Effector memory CD4-positive, alpha-beta T cell (primary cell): ENCODE results near the gene RAB3GAP2.
"Not testable (repeated sequence)": the region's sequence is repeated elsewhere in the genome, so short reads cannot be mapped to it uniquely, and the experiment has no call there.

Experiments
- DNase-seq, 3 donors: peaks; one replicate each; pipeline ENCODE4 v3.0.0-alpha.2; 2020
- H3K27ac ChIP-seq: 2 replicates; pipeline ENCODE4 v1.7.0; 2013; ENCODE audit warnings: mild to moderate bottlenecking, low read length, moderate library complexity; ENCODE audit not compliant: insufficient read depth, poor library complexity, severe bottlenecking
- H3K27me3 ChIP-seq: replicated peaks from 2 replicates; pipeline ENCODE4 v1.7.0; 2013; ENCODE audit warnings: mild to moderate bottlenecking, low read length; ENCODE audit not compliant: insufficient read depth, control insufficient read depth, poor library complexity, severe bottlenecking
- H3K36me3 ChIP-seq: 2 replicates; pipeline ENCODE4 v1.7.0; 2013; ENCODE audit warnings: mild to moderate bottlenecking, low read length, moderate library complexity; ENCODE audit not compliant: control insufficient read depth, insufficient read depth
- H3K4me1 ChIP-seq: 2 replicates; pipeline ENCODE4 v1.7.0; 2013; ENCODE audit warnings: low read length, mild to moderate bottlenecking; ENCODE audit not compliant: control insufficient read depth, insufficient read depth, poor library complexity, severe bottlenecking
- H3K4me3 ChIP-seq: 2 replicates; pipeline ENCODE4 v1.7.0; 2013; ENCODE audit warnings: low read length, low read depth, mild to moderate bottlenecking; ENCODE audit not compliant: insufficient read depth, poor library complexity, severe bottlenecking
- H3K9me3 ChIP-seq: 2 replicates; pipeline ENCODE4 v1.7.0; 2013; ENCODE audit warnings: mild to moderate bottlenecking, low read length, moderate library complexity; ENCODE audit not compliant: control insufficient read depth

RAB3GAP2 gene

GRCh38 chr1:220219136-220219442 is 53.2 kb downstream of the RAB3GAP2 start:
- no peaks in the 10 kb centered on the region for H3K27me3 ChIP-seq
- H3K27ac ChIP-seq, result no peak overlapping the region
- H3K36me3 ChIP-seq, result no peaks in the 10 kb centered on the region
- H3K9me3 ChIP-seq, result no peaks in the 10 kb centered on the region
- H3K4me3 ChIP-seq, result no peak overlapping the region
- no peak for DNase-seq
- no peaks in the 10 kb centered on the region for H3K4me1 ChIP-seq

- not testable (repeated sequence) for DNase-seq, H3K4me3 ChIP-seq
Observed at GRCh38 chr1:220218397-220219135, 53.7 kb downstream of the RAB3GAP2 start.

GRCh38 chr1:220217383-220217988 is 54.8 kb downstream of the RAB3GAP2 start:
- H3K4me3 ChIP-seq, result no peak overlapping the region
- DNase-seq, result no peak
- H3K9me3 ChIP-seq, result no peaks in the 10 kb centered on the region
- H3K27ac ChIP-seq, result no peak overlapping the region
- no peaks in the 10 kb centered on the region for H3K36me3 ChIP-seq
- no peaks in the 10 kb centered on the region for H3K4me1 ChIP-seq
- H3K27me3 ChIP-seq, result no peaks in the 10 kb centered on the region

More at GRCh38 chr1:220218397-220219135, 53.7 kb downstream of the RAB3GAP2 start:
- not testable (repeated sequence) for H3K27ac ChIP-seq, H3K36me3 ChIP-seq, H3K27me3 ChIP-seq, H3K4me1 ChIP-seq, H3K9me3 ChIP-seq

- Histone ChIP-seq H3K27ac (no peak overlapping the region), H3K4me1 (no peaks in the 10 kb centered on the region), H3K27me3 (no peaks in the 10 kb centered on the region), H3K9me3 (no peaks in the 10 kb centered on the region), H3K4me3 (no peak overlapping the region), H3K36me3 (peaks cover 15% of the 10 kb centered on the region)
- no peak for DNase-seq
Observed at GRCh38 chr1:220213382-220213983, 58.8 kb downstream of the RAB3GAP2 start.

GRCh38 chr1:220207411-220207810 is 64.8 kb downstream of the RAB3GAP2 start:
- Histone ChIP-seq H3K27me3 (no peaks in the 10 kb centered on the region), H3K36me3 (peaks cover 42% of the 10 kb centered on the region), H3K9me3 (peaks cover 6% of the 10 kb centered on the region), H3K4me3 (no peak overlapping the region), H3K4me1 (no peaks in the 10 kb centered on the region), H3K27ac (no peak overlapping the region)
- DNase-seq, result no peak

GRCh38 chr1:220204758-220205157 is 67.5 kb downstream of the RAB3GAP2 start:
- not testable (repeated sequence) for H3K27me3 ChIP-seq, H3K4me3 ChIP-seq, H3K27ac ChIP-seq, DNase-seq, H3K9me3 ChIP-seq, H3K4me1 ChIP-seq
- peaks cover 49% of the 10 kb centered on the region for H3K36me3 ChIP-seq

- Histone ChIP-seq H3K27ac (no peak overlapping the region), H3K4me1 (no peaks in the 10 kb centered on the region), H3K36me3 (peaks cover 51% of the 10 kb centered on the region), H3K27me3 (no peaks in the 10 kb centered on the region), H3K4me3 (no peak overlapping the region), H3K9me3 (peaks cover 6% of the 10 kb centered on the region)
- no peak for DNase-seq
Observed at GRCh38 chr1:220203816-220204215, 68.4 kb downstream of the RAB3GAP2 start.

GRCh38 chr1:220198186-220199005 is 73.9 kb downstream of the RAB3GAP2 start:
- peaks cover 40% of the 10 kb centered on the region for H3K36me3 ChIP-seq
- no peaks in the 10 kb centered on the region for H3K27me3 ChIP-seq
- DNase-seq, result no peak
- H3K27ac ChIP-seq, result no peak overlapping the region
- H3K9me3 ChIP-seq, result no peaks in the 10 kb centered on the region
- no peak overlapping the region for H3K4me3 ChIP-seq
- H3K4me1 ChIP-seq, result no peaks in the 10 kb centered on the region

GRCh38 chr1:220195701-220196100 is 76.6 kb downstream of the RAB3GAP2 start:
- no peaks in the 10 kb centered on the region for H3K4me1 ChIP-seq
- no peak for DNase-seq
- no peak overlapping the region for H3K4me3 ChIP-seq
- no peaks in the 10 kb centered on the region for H3K27me3 ChIP-seq
- H3K36me3 ChIP-seq, result peaks cover 37% of the 10 kb centered on the region
- no peak overlapping the region for H3K27ac ChIP-seq
- no peaks in the 10 kb centered on the region for H3K9me3 ChIP-seq
